H1 (cell line): Measurements from ENCODE around the gene GIPC1. TPM values are rescaled to one million over a fixed set of nuclear protein-coding genes. Genes with fewer than 3 reads are reported as not detected.

Source experiments
- ATF2 ChIP-seq: IDR thresholded peaks from 2 replicates; pipeline ENCODE4 v1.6.1; 2012; ENCODE audit warnings: low read length, inconsistent platforms
- ATF3 ChIP-seq: IDR thresholded peaks from 2 replicates; pipeline ENCODE4 v1.6.1; 2011; ENCODE audit warnings: low read depth, mild to moderate bottlenecking, low read length; ENCODE audit not compliant: insufficient read depth
- BACH1 ChIP-seq: IDR thresholded peaks from 2 replicates; pipeline ENCODE4 v1.6.1; 2012; ENCODE audit warnings: low read length, improper control_type of control experiment
- BRCA1 ChIP-seq: IDR thresholded peaks from 2 replicates; pipeline ENCODE4 v1.6.1; 2012; ENCODE audit warnings: low read depth, low read length, improper control_type of control experiment
- CHD2 ChIP-seq: IDR thresholded peaks from 2 replicates; pipeline ENCODE4 v1.6.1; 2012; ENCODE audit warnings: low read length, improper control_type of control experiment
- CREB1 ChIP-seq: IDR thresholded peaks from 2 replicates; pipeline ENCODE4 v1.6.1; 2012; ENCODE audit warnings: inconsistent platforms
- E2F6 ChIP-seq: IDR thresholded peaks from 2 replicates; pipeline ENCODE4 v1.6.1; 2012; ENCODE audit warnings: inconsistent platforms
- EZH2 ChIP-seq: fragments of 200-600 bp; sonication (generic); IDR thresholded peaks from 2 replicates; pipeline ENCODE4 v1.7.1; 2012; ENCODE audit warnings: low read depth, mild to moderate bottlenecking, moderate library complexity, low read length, inconsistent platforms; ENCODE audit not compliant: severe bottlenecking
- GABPA ChIP-seq: IDR thresholded peaks from 2 replicates; pipeline ENCODE4 v1.6.1; 2011; ENCODE audit warnings: mild to moderate bottlenecking, low read length, moderate library complexity, borderline replicate concordance; ENCODE audit not compliant: insufficient read depth
- HDAC6 ChIP-seq: IDR thresholded peaks from one replicate; pipeline ENCODE4 v1.7.1; 2012; ENCODE audit warnings: low read depth, mild to moderate bottlenecking, inconsistent platforms, low read length, moderate library complexity
- JUN ChIP-seq: IDR thresholded peaks from 2 replicates; pipeline ENCODE4 v1.6.1; 2011; ENCODE audit warnings: low read depth, mild to moderate bottlenecking, improper control_type of control experiment, low read length
- KDM1A ChIP-seq: fragments of 200-600, 300-600 bp; sonication (generic); IDR thresholded peaks from 2 replicates; pipeline ENCODE4 v1.7.1; 2016; ENCODE audit warnings: mild to moderate bottlenecking, low read length, borderline replicate concordance
- MAFK ChIP-seq: IDR thresholded peaks from 2 replicates; pipeline ENCODE4 v1.6.1; 2012; ENCODE audit warnings: low read depth, mild to moderate bottlenecking, improper control_type of control experiment, low read length
- NRF1 ChIP-seq: IDR thresholded peaks from 2 replicates; pipeline ENCODE4 v1.6.1; 2011; ENCODE audit warnings: mild to moderate bottlenecking, low read depth, low read length, improper control_type of control experiment
- POU5F1 ChIP-seq: IDR thresholded peaks from 2 replicates; pipeline ENCODE4 v1.6.1; 2011; ENCODE audit warnings: low read depth, mild to moderate bottlenecking, low read length, moderate library complexity
- RFX5 ChIP-seq: IDR thresholded peaks from 2 replicates; pipeline ENCODE4 v1.6.1; 2011; ENCODE audit warnings: low read depth, low read length, improper control_type of control experiment, borderline replicate concordance
- RNF2 ChIP-seq: fragments of 200-900, 300-1000 bp; sonication (generic); IDR thresholded peaks from 2 replicates; pipeline ENCODE4 v1.7.1; 2016; ENCODE audit warnings: borderline replicate concordance, low read depth, mild to moderate bottlenecking, antibody characterized with exemption, low read length; ENCODE audit not compliant: poor library complexity, severe bottlenecking; ENCODE audit errors: missing control alignments
- SAP30 ChIP-seq: fragments of 300-600 bp; sonication (generic); IDR thresholded peaks from 2 replicates; pipeline ENCODE4 v1.7.1; 2012; ENCODE audit warnings: low read length, moderate library complexity, mild to moderate bottlenecking, inconsistent platforms; ENCODE audit not compliant: insufficient read depth, insufficient replicate concordance
- SP1 ChIP-seq: IDR thresholded peaks from 2 replicates; pipeline ENCODE4 v1.6.1; 2011; ENCODE audit warnings: low read depth, low read length
- SP4 ChIP-seq: IDR thresholded peaks from 2 replicates; pipeline ENCODE4 v1.6.1; 2012; ENCODE audit warnings: low read length, inconsistent platforms
- TAF1 ChIP-seq: IDR thresholded peaks from 2 replicates; pipeline ENCODE4 v1.6.1; 2011; ENCODE audit warnings: mild to moderate bottlenecking, low read depth, low read length
- ZNF274 ChIP-seq: IDR thresholded peaks from 2 replicates; pipeline ENCODE4 v1.7.0; 2012; ENCODE audit warnings: low read length, borderline replicate concordance; ENCODE audit errors: extremely low read depth
- polyA plus RNA-seq, 7 experiments: library from polyadenylated mRNA; depleted of rRNA in 3 of 7; stranded (reverse) in 5 of 7; unstranded in 2 of 7; fragments of >200 nt in 5 of 7; fragments of 200-250 nt in 2 of 7; gene quantifications; 1 replicate in 5 of 7; 2 replicates in 1 of 7; 4 replicates in 1 of 7; pipeline versions ENCODE4 v1.2.1 to v1.2.3, GENCODE V29; 2011 to 2013; ENCODE audit warnings: missing spikeins in 2 of 7, mixed read lengths in 2 of 7
- total RNA-seq: library from RNA; stranded (reverse); fragmentation: NEBNext Ultra II Directional; extraction: Animal tissue kit (Norgen Biotek cat#: 25700); gene quantifications from 2 replicates; pipeline ENCODE4 v1.2.1, GENCODE V29; 2021

Gene GIPC1
- total and polyA plus RNA-seq, 2 of the 8 experiments (the other 6 are each of a cell fraction or from before 2014, with no cell fraction given): 65.6 to 72.0 TPM

GRCh38 chr19:14472202-14472938 is 23.6 kb downstream of the GIPC1 start (continued):
- TF ChIP-seq BACH1 (peak; percentile 58; the same call in 1 of the 2 replicates), BRCA1 (no peak), MAFK (no peak), POU5F1 (no peak), ATF2 (0 out of 2 replicates have a peak, but pooled peaks have one; percentile 54), HDAC6 (no peak), E2F6 (peak; percentile 73), SAP30 (no peak), RNF2 (no peak), ATF3 (no peak), NRF1 (no peak), RFX5 (no peak), SP1 (no peak), CHD2 (no peak), CREB1 (peak; percentile 59), ZNF274 (no peak), GABPA (peak; percentile 47; the same call in 1 of the 2 replicates), KDM1A (no peak; the same call in 1 of the 2 replicates), JUN (no peak), SP4 (no peak; the same call in 1 of the 2 replicates), EZH2 (no peak), TAF1 (peak; percentile 12)
